Occipital lobe (tissue), 2 donors: ENCODE data around the gene C20orf173. TPM values are rescaled to one million over a fixed set of nuclear protein-coding genes. Genes with fewer than 3 reads are reported as not detected.

Experiments
- DNase-seq: peaks from one replicate; lab custom pipeline; 2025; lab: John Stamatoyannopoulos, UW
- total RNA-seq: library from RNA; depleted of rRNA; stranded (reverse); fragments of >200 nt; gene quantifications from one replicate; pipeline ENCODE4 v1.2.3, GENCODE V29; 2014

C20orf173 gene
- total RNA-seq, 1 donor from 2014 or later = not detected

- DNase-seq = no peak
Measured at GRCh38 chr20:35508493-35509218, 20.8 kb downstream of the C20orf173 start.

GRCh38 chr20:35506872-35507638 is 22.4 kb downstream of the C20orf173 start:
- no peak for DNase-seq

- DNase-seq = no peak
Measured at GRCh38 chr20:35506179-35506578, 23.3 kb downstream of the C20orf173 start.

- DNase-seq = no peak
Measured at GRCh38 chr20:35504751-35505150, 24.7 kb downstream of the C20orf173 start.

GRCh38 chr20:35503841-35504561 is 25.5 kb downstream of the C20orf173 start:
- no peak for DNase-seq

- no peak for DNase-seq
Measured at GRCh38 chr20:35503281-35503680, 26.2 kb downstream of the C20orf173 start.

- no peak for DNase-seq
Measured at GRCh38 chr20:35502352-35502751, 27.1 kb downstream of the C20orf173 start.

- no peak for DNase-seq
Measured at GRCh38 chr20:35499271-35499670, 30.2 kb downstream of the C20orf173 start.

GRCh38 chr20:35497780-35498189 is 31.7 kb downstream of the C20orf173 start:
- no peak for DNase-seq

GRCh38 chr20:35497320-35497719 is 32.1 kb downstream of the C20orf173 start:
- no peak for DNase-seq

- no peak for DNase-seq
Measured at GRCh38 chr20:35496481-35496880, 33.0 kb downstream of the C20orf173 start.

- no peak for DNase-seq
Measured at GRCh38 chr20:35492352-35492751, 37.1 kb downstream of the C20orf173 start.

GRCh38 chr20:35491823-35492222 is 37.6 kb downstream of the C20orf173 start:
- DNase-seq = no peak

GRCh38 chr20:35490736-35491181 is 38.7 kb downstream of the C20orf173 start:
- no peak for DNase-seq

GRCh38 chr20:35489717-35490116 is 39.7 kb downstream of the C20orf173 start:
- no peak for DNase-seq

GRCh38 chr20:35487479-35487878 is 42.0 kb downstream of the C20orf173 start:
- DNase-seq = no peak

- no peak for DNase-seq
Measured at GRCh38 chr20:35479798-35480197, 49.7 kb downstream of the C20orf173 start.

- no peak for DNase-seq
Measured at GRCh38 chr20:35478804-35479472, 50.5 kb downstream of the C20orf173 start.
